ENCODE measurements around the gene ZNF69.
"Not testable (repeated sequence)": the region's sequence is repeated elsewhere in the genome, so short reads cannot be mapped to it uniquely, and the experiment has no call there.

DNA sequence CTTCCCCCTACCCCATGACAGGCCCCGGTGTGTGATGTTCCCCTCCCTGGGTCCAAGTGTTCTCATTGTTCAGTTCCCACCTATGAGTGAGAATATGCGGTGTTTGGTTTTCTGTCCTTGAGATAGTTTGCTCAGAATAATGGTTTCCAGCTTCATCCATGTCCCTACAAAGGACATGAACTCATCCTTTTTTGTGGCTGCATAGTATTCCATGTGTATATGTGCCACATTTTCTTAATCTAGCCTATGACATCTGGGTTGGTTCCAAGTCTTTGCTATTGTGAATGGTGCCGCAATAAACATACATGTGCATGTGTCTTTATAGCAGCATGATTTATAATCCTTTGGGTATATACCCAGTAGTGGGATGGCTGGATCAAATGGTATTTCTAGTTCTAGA, 50.8 kb downstream of the ZNF69 start:
- not testable (repeated sequence) for TF ChIP-seq TAF1 (IDR thresholded peaks at IDR 0.05; ENCODE audit: low read depth); POLR2AphosphoS5 (IDR thresholded peaks at IDR 0.05); EZH2 (IDR thresholded peaks at IDR 0.05; ENCODE audit: borderline replicate concordance, insufficient read depth, low read length, poor library complexity, severe bottlenecking); MXI1 (conservative IDR thresholded peaks at IDR 0.05; ENCODE audit: poor library complexity, severe bottlenecking)
- TF ChIP-seq, protein P1, sequence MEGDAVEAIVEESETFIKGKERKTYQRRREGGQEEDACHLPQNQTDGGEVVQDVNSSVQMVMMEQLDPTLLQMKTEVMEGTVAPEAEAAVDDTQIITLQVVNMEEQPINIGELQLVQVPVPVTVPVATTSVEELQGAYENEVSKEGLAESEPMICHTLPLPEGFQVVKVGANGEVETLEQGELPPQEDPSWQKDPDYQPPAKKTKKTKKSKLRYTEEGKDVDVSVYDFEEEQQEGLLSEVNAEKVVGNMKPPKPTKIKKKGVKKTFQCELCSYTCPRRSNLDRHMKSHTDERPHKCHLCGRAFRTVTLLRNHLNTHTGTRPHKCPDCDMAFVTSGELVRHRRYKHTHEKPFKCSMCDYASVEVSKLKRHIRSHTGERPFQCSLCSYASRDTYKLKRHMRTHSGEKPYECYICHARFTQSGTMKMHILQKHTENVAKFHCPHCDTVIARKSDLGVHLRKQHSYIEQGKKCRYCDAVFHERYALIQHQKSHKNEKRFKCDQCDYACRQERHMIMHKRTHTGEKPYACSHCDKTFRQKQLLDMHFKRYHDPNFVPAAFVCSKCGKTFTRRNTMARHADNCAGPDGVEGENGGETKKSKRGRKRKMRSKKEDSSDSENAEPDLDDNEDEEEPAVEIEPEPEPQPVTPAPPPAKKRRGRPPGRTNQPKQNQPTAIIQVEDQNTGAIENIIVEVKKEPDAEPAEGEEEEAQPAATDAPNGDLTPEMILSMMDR (IDR thresholded peaks at IDR 0.05; ENCODE audit: poor library complexity, severe bottlenecking): not testable (repeated sequence)

Measured in neural cell (in vitro differentiated cells).